Fibroblast of lung (primary cell): ENCODE measurements around the gene USP13. TPM values are rescaled to one million over a fixed set of nuclear protein-coding genes. Genes with fewer than 3 reads are reported as not detected.

ENCODE experiments used
- DNase-seq, 2 donors: peaks; one replicate each; pipeline versions ENCODE4 v3.0.0 to v3.0.0-alpha.2; 2010; ENCODE audit warnings: low read depth in 2 of 2
- H2AFZ ChIP-seq: 2 replicates; pipeline ENCODE4 v1.5.1; 2012; ENCODE audit warnings: low read length, control low read depth, inconsistent platforms
- H3K27ac ChIP-seq: 2 replicates; pipeline ENCODE4 v1.5.1; 2011; ENCODE audit warnings: low read length, control low read depth; ENCODE audit not compliant: insufficient read depth
- H3K27me3 ChIP-seq: 2 replicates; pipeline ENCODE4 v1.5.1; 2011; ENCODE audit warnings: mild to moderate bottlenecking, low read length; ENCODE audit not compliant: control insufficient read depth, insufficient read depth
- H3K36me3 ChIP-seq: 2 replicates; pipeline ENCODE4 v1.5.1; 2011; ENCODE audit warnings: low read length; ENCODE audit not compliant: control insufficient read depth, insufficient read depth
- H3K4me1 ChIP-seq: 2 replicates; pipeline ENCODE4 v1.5.1; 2011; ENCODE audit warnings: low read length; ENCODE audit not compliant: control insufficient read depth, insufficient read depth; ENCODE audit errors: extremely low read depth
- H3K4me2 ChIP-seq: 2 replicates; pipeline ENCODE4 v1.5.1; 2011; ENCODE audit warnings: low read length, control low read depth; ENCODE audit not compliant: insufficient read depth; ENCODE audit errors: extremely low read depth
- H3K4me3 ChIP-seq, 4 experiments: fragments of 200-600 bp in 1 of 4; sonication (generic) in 1 of 4; replicated peaks in 1 of 4; 2 replicates each; pipeline ENCODE4 v1.5.1; 2011 to 2016; ENCODE audit warnings: low read length in 4 of 4, low read depth in 3 of 4, mild to moderate bottlenecking in 3 of 4, control low read depth in 2 of 4, inconsistent platforms in 1 of 4, mixed read lengths in 1 of 4; ENCODE audit not compliant: insufficient read depth in 1 of 4; ENCODE audit errors: control extremely low read depth in 1 of 4
- H3K79me2 ChIP-seq: 2 replicates; pipeline ENCODE4 v1.5.1; 2012; ENCODE audit warnings: mild to moderate bottlenecking, low read length, inconsistent platforms; ENCODE audit not compliant: control insufficient read depth, insufficient read depth
- H3K9ac ChIP-seq: 2 replicates; pipeline ENCODE4 v1.5.1; 2011; ENCODE audit warnings: mild to moderate bottlenecking, low read length, control low read depth; ENCODE audit not compliant: insufficient read depth
- H3K9me3 ChIP-seq: 2 replicates; pipeline ENCODE4 v1.5.1; 2012; ENCODE audit warnings: low read depth, low read length; ENCODE audit not compliant: control insufficient read depth, insufficient read depth
- H4K20me1 ChIP-seq: 2 replicates; pipeline ENCODE4 v1.5.1; 2011; ENCODE audit warnings: low read length; ENCODE audit not compliant: control insufficient read depth, insufficient read depth; ENCODE audit errors: extremely low read depth
- EZH2 ChIP-seq: IDR thresholded peaks from 2 replicates; pipeline ENCODE4 v1.5.1; 2012; ENCODE audit warnings: low read length, control low read depth, mild to moderate bottlenecking; ENCODE audit errors: missing control alignments
- polyA plus RNA-seq, 2 donors: library from polyadenylated mRNA; depleted of rRNA in 1 of 2; stranded (reverse) in 1 of 2; unstranded in 1 of 2; fragments of >200 nt; gene quantifications; 2 replicates each; pipeline ENCODE4 v1.2.1, GENCODE V29; 2011 to 2012; ENCODE audit warnings: missing spikeins in 1 of 2
- total RNA-seq: library from RNA; depleted of rRNA; stranded (reverse); fragments of >200 nt; gene quantifications from 2 replicates; pipeline ENCODE4 v1.2.1, GENCODE V29; 2014
- TF ChIP-seq, protein P1 (sequence below), 2 donors: IDR thresholded peaks in 1 of 2; conservative IDR thresholded peaks in 1 of 2; 1 replicate in 1 of 2; 2 replicates in 1 of 2; pipeline ENCODE4 v1.5.1; 2011 to 2012; ENCODE audit warnings: low read length in 2 of 2, control low read depth in 1 of 2, inconsistent platforms in 1 of 2, low read depth in 1 of 2, mild to moderate bottlenecking in 1 of 2

Gene USP13
- total and polyA plus RNA-seq, 2 donors (not counting 1 experiment from before 2014, with no cell fraction given), result 11.7 to 15.7 TPM

DNA sequence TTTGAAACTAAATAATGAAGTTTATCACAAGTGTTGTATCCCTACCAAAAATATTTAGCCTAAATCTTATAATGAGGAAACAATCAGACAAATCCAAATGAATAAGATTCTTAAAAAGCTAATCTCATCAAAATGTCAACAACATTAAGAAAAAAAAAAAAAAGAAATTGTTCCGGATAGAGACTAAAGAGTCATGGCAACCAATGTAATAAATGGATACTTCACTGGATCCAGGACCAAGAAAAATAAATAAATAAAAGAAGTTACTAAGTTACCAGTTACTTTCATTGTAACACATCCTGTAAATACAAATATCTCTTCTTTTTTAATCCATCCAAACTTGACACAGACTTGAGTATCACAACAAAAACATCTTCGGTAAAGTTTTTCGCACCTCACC is 49.0 kb upstream of the USP13 start:
- H3K36me3 ChIP-seq, result peaks cover 2% of the 10 kb centered on the region
- peak overlapping the region; percentile 81 for H2AFZ ChIP-seq
- H4K20me1 ChIP-seq, result no peaks in the 10 kb centered on the region
- no peaks in the 10 kb centered on the region for H3K9me3 ChIP-seq
- H3K27ac ChIP-seq, result peak overlapping the region; percentile 99
- peak overlapping the region; percentile 95 to 99 (median 98) for H3K4me3 ChIP-seq
- H3K79me2 ChIP-seq, result peaks cover 42% of the 10 kb centered on the region
- TF ChIP-seq, protein P1, sequence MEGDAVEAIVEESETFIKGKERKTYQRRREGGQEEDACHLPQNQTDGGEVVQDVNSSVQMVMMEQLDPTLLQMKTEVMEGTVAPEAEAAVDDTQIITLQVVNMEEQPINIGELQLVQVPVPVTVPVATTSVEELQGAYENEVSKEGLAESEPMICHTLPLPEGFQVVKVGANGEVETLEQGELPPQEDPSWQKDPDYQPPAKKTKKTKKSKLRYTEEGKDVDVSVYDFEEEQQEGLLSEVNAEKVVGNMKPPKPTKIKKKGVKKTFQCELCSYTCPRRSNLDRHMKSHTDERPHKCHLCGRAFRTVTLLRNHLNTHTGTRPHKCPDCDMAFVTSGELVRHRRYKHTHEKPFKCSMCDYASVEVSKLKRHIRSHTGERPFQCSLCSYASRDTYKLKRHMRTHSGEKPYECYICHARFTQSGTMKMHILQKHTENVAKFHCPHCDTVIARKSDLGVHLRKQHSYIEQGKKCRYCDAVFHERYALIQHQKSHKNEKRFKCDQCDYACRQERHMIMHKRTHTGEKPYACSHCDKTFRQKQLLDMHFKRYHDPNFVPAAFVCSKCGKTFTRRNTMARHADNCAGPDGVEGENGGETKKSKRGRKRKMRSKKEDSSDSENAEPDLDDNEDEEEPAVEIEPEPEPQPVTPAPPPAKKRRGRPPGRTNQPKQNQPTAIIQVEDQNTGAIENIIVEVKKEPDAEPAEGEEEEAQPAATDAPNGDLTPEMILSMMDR (conservative IDR thresholded peaks at IDR 0.05 in 1 of 2, IDR thresholded peaks at IDR 0.05 in 1 of 2; ENCODE audit: low read depth in 1 of 2, low read length in 2 of 2), result no peak
- TF ChIP-seq EZH2, result no peak
- no peaks in the 10 kb centered on the region for H3K27me3 ChIP-seq
- peak overlapping the region; percentile 97 for H3K9ac ChIP-seq
- DNase-seq, result peak in 1 of 2 donors; percentile 8
- no peaks in the 10 kb centered on the region for H3K4me1 ChIP-seq
- H3K4me2 ChIP-seq, result peak overlapping the region; percentile 80

GRCh38 chr3:179604321-179605078 is 48.3 kb upstream of the USP13 start, which contains the start of the genes MRPL47 and NDUFB5:
Gene MRPL47, minus strand, starts transcription at chr3:179604638. Its CDS starts 14 bp downstream, at chr3:179604624.
Gene NDUFB5, plus strand, starts transcription at chr3:179604794. Its CDS starts 22 bp downstream, at chr3:179604816.
- peaks cover 2% of the 10 kb centered on the region for H3K36me3 ChIP-seq
- H3K9ac ChIP-seq, result peak within 1 kb of the TSS; percentile 97
- peak within 1 kb of the TSS; percentile 99 for H3K27ac ChIP-seq
- peak within 1 kb of the TSS; percentile 94 for H3K4me2 ChIP-seq
- peaks cover 45% of the 10 kb centered on the region for H3K79me2 ChIP-seq
- H2AFZ ChIP-seq, result peak within 1 kb of the TSS; percentile 92
- no peaks in the 10 kb centered on the region for H4K20me1 ChIP-seq
- no peak for TF ChIP-seq EZH2
- TF ChIP-seq, protein P1 (conservative IDR thresholded peaks at IDR 0.05 in 1 of 2, IDR thresholded peaks at IDR 0.05 in 1 of 2; ENCODE audit: low read depth in 1 of 2, low read length in 2 of 2), result no peak
- H3K27me3 ChIP-seq, result no peaks in the 10 kb centered on the region
- no peaks in the 10 kb centered on the region for H3K4me1 ChIP-seq
- DNase-seq, result peak; percentile 96 to 98
- H3K4me3 ChIP-seq, result peak within 1 kb of the TSS; percentile 95 to 99 (median 98)
- H3K9me3 ChIP-seq, result no peaks in the 10 kb centered on the region

- H3K79me2 ChIP-seq, result peaks cover 42% of the 10 kb centered on the region
- no peaks in the 10 kb centered on the region for H3K27me3 ChIP-seq
- H3K9ac ChIP-seq, result no peak overlapping the region
- H3K4me1 ChIP-seq, result no peaks in the 10 kb centered on the region
- no peaks in the 10 kb centered on the region for H3K9me3 ChIP-seq
- no peak overlapping the region for H3K4me2 ChIP-seq
- TF ChIP-seq, protein P1 (conservative IDR thresholded peaks at IDR 0.05 in 1 of 2, IDR thresholded peaks at IDR 0.05 in 1 of 2; ENCODE audit: low read depth in 1 of 2, low read length in 2 of 2), result no peak
- TF ChIP-seq EZH2, result no peak
- no peak overlapping the region for H2AFZ ChIP-seq
- DNase-seq, result no peak
- no peak overlapping the region for H3K27ac ChIP-seq
- no peaks in the 10 kb centered on the region for H4K20me1 ChIP-seq
- H3K4me3 ChIP-seq, result no peak overlapping the region
- no peaks in the 10 kb centered on the region for H3K36me3 ChIP-seq
Observed at GRCh38 chr3:179606534-179607085, 46.2 kb upstream of the USP13 start.
